GM19455 (cell line): ENCODE measurements around the gene OBSCN.

Experiments used
- ATAC-seq: cut with Tn5 transposase; IDR thresholded peaks from one replicate; pipeline ENCODE4 v1.9.1; 2021; ENCODE audit not compliant: unreplicated experiment

OBSCN gene

GRCh38 chr1:228286505-228287417 is 78.9 kb downstream of the OBSCN start:
- ATAC-seq, result no peak

DNA sequence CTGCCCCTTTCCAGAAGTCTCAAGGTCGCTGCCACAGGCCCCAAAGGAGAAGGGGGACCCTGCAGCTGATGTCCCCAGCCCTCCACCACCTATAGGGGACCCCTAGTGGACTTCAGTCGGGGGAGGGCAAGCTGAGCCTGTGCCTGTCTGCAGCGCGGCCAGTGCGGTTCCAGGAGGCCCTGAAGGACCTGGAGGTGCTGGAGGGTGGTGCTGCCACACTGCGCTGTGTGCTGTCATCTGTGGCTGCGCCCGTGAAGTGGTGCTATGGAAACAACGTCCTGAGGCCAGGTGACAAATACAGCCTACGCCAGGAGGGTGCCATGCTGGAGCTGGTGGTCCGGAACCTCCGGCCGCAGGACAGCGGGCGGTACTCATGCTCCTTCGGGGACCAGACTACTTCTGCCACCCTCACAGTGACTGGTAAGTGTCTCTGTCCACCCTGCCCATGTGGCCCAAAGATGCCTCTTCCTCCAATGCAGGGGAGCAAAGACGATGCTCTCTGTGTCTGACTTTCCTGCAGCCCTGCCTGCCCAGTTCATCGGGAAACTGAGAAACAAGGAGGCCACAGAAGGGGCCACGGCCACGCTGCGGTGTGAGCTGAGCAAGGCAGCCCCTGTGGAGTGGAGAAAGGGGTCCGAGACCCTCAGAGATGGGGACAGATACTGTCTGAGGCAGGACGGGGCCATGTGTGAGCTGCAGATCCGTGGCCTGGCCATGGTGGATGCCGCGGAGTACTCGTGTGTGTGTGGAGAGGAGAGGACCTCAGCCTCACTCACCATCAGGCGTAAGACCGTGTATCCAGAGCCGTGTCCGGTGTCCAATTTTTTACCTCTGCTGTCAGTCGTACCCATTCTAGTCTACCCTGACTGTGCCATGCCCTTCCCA is 79.9 kb downstream of the OBSCN start:
- no peak for ATAC-seq

DNA sequence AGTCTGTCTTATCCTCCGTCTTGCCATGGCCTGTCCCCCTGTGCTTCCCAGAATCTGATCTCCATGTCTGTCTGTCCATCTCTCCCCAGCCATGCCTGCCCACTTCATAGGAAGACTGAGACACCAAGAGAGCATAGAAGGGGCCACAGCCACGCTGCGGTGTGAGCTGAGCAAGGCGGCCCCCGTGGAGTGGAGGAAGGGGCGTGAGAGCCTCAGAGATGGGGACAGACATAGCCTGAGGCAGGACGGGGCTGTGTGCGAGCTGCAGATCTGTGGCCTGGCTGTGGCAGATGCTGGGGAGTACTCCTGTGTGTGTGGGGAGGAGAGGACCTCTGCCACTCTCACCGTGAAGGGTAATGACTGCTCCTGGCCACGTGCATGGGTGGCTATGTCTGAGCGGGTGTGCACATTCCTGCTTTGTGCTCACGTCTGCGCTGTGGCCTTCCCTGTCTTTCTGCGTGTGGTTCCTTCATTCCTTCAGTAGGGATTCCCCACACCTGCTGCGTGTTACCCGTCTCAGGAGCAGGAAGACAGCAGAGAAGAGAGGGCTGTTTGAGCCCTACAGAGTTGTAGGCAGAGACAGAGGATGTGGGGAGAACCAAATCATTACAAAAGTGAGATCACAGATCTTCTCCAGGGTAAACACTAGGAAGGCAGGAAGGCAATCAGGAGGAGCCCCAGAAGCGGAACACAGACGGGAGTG is 80.8 kb downstream of the OBSCN start:
- ATAC-seq, result no peak

DNA sequence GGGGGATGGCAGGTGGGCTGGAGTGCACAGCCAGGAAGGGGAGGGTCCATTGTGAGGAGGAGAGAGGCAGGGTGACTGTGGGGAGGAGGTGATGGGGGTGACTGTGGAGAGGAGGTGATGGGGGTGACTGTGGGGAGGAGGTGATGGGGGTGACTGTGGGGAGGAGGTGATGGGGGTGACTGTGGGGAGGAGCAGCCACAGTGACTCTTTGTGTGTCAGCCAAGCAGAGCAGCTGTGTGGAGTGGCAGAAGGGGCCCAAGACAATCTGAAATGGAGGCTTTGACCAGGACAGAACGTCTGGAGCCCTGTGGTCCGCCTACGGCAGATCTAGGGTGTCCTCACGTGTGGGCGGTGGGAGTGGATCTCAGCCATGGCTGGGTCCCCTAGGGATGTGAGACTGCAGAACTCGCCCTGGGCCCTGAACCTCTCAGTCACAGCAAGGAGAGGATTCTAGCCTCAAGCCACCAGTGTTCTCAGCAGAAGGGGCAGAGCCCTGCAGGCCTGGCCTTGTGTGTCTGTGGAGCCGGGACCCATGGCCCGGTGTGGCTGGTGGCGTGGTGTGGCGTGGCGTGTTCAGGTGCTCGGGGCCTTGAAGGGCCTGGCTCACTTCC is 81.5 kb downstream of the OBSCN start:
- ATAC-seq, result no peak

DNA sequence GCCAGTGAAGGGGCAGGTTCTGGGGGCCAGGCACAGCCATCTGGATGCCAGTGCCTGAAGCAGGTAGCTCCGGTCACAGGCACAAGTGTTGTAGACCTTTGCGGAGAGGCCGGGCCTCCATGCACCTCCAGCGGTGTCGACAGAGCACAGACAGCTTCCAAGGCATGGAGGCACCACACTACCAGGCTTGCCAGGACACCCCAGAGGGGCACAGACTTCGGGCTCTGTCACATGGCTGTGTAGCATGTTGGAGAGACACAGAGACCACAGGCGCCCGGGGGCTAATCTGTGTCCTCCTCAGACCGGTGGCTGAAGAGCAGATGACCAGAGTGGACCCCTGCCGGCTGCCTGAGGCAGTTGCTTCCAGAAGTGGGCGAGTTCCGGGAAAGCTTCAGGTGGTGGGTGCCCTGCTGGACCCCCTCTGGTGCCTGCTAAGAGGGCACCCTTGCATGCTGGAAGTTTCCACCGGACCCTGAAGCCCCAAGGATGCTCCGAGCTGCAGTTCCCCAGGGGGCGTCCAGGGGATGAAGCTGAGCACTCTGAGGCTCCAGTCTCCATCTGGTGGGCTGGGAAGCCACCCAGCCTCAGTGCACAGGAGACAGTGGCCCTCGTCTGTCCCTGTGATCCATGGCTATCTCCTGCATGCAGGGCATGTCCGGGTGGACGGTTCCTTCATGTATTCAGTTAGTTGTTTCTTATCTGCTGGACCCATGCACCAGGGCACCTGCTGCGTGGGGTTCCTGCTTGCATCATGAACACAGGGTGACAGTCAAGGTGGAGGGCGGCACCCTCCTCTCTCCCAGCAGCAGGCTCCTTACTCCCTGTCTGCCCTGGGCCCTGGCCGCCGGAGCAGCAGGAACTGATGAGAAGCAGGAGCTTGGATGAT is 82.4 kb downstream of the OBSCN start:
- no peak for ATAC-seq

DNA sequence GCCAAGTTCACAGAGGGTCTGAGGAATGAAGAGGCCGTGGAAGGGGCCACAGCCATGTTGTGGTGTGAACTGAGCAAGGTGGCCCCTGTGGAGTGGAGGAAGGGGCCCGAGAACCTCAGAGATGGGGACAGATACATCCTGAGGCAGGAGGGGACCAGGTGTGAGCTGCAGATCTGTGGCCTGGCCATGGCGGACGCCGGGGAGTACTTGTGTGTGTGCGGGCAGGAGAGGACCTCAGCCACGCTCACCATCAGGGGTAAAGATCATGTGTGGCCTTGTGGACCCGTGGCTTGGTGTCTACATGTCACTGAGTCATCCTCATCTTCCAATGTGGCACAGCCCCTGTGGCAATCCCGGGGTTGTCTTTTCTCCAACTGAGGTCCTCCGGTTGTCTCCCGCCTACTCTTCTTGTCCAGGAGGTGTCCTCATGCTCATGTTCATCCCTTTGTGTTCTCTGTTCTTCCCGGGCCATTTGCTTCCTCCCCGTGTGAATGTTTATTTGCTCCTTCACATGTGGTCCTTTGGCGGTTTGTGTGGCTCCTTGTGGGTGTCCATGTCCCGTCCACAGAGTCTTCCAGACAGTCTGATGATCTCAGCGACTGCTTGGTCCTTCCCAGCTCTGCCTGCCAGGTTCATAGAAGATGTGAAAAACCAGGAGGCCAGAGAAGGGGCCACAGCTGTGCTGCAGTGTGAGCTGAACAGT is 84.2 kb downstream of the OBSCN start:
- no peak for ATAC-seq

DNA sequence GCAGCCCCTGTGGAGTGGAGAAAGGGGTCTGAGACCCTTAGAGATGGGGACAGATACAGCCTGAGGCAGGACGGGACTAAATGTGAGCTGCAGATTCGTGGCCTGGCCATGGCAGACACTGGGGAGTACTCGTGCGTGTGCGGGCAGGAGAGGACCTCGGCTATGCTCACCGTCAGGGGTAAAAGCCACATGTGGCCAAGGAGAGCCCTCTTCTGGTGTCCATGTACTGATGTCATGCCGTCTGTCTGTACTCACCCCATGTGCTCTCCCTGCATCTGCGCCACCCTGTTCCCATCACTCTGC is 84.7 kb downstream of the OBSCN start:
- ATAC-seq, result no peak

GRCh38 chr1:228293393-228293792 is 85.5 kb downstream of the OBSCN start:
- ATAC-seq, result no peak

GRCh38 chr1:228293816-228294500 is 86.1 kb downstream of the OBSCN start:
- no peak for ATAC-seq

DNA sequence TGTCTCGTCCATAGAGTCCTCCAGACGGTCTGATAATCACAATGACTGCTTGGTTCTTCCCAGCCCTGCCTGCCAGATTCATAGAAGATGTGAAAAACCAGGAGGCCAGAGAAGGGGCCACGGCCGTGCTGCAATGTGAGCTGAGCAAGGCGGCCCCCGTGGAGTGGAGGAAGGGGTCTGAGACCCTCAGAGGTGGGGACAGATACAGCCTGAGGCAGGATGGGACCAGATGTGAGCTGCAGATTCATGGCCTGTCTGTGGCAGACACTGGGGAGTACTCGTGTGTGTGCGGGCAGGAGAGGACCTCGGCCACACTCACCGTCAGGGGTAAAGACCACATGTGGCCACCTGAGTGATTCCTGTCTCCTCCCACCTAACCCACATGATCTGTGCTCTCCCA is 86.9 kb downstream of the OBSCN start:
- ATAC-seq, result no peak

DNA sequence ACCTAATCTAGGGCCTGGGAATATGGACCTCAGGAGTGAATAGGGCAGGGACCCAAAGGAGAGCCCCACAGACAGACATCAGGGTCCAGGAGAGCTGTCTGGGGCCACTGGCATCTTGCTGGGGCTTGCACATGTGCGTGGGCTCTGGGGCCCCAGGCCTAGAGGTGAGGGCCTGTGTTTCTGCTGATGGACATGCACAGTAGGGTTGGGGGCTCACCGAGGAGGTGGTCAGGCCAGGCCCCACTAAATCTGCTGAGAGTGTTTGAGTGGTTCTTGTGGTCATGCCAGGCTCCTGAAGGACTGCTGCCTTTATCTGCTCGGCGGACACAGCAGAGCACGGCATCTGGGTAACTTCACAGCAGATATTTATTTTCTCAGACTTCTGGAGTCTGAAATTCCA is 87.4 kb downstream of the OBSCN start:
- no peak for ATAC-seq

DNA sequence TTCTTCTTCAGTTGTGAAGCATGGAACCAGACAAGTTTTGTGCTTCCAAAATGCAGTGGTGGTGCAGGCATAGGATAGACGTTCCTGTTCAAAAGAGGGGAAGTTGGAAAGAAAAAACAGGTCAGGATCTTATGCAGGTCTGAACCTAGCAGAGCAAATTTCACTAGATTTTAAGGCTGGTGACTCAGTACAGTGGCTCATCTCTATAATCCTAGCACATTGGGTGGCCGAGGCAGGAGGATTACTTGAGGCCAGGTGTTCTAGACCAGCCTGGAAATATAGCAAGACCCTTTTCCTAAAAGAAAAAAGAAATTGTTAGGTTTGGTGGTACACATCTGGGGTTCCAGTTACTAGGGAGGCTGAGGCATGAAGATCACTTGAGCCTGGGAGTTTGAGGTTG is 88.1 kb downstream of the OBSCN start:
- ATAC-seq, result no peak

DNA sequence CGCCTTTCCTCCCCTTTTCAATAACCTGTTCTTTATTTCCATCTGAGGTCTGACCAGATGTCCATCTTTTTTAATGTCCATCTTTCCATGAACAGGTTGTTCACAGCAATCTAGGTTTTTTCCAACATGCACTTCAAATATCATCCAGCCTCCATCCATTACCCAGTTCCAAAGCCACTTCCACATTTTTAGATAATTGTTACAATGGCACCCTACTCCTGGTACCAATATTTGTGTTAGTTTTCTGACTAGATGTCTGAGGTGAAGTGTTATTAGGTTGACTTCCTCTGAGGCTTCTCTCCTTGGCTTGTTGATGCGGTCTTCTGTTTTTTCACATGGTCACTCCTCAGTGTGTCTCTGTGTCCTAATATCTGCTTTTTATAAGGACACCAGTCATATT is 89.4 kb downstream of the OBSCN start:
- no peak for ATAC-seq

- no peak for ATAC-seq
Measured at GRCh38 chr1:228297822-228298221, 90.0 kb downstream of the OBSCN start.

DNA sequence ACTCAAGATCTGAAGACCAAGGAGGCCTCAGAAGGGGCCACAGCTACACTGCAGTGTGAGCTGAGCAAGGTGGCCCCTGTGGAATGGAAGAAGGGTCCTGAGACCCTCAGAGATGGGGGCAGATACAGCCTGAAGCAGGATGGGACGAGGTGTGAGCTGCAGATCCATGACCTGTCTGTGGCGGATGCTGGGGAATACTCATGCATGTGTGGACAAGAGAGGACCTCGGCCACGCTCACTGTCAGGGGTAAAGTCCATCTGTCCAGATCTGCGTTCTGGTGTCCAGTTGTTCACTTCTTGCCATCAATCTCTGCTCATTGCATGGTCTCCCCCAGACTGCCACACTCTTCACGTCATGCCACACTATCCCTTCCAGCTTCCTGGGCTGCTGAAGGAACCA is 90.6 kb downstream of the OBSCN start:
- no peak for ATAC-seq

DNA sequence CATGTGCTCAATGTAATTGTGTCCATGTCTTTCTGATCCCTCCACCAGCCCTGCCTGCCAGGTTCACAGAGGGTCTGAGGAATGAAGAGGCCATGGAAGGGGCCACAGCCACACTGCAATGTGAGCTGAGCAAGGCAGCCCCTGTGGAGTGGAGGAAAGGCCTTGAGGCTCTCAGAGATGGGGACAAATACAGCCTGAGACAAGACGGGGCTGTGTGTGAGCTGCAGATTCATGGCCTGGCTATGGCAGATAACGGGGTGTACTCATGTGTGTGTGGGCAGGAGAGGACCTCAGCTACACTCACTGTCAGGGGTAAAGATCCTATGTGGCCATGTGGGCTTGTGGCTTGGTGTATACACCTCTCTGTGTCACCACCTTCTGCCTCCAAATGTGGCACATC is 91.4 kb downstream of the OBSCN start:
- ATAC-seq, result no peak

DNA sequence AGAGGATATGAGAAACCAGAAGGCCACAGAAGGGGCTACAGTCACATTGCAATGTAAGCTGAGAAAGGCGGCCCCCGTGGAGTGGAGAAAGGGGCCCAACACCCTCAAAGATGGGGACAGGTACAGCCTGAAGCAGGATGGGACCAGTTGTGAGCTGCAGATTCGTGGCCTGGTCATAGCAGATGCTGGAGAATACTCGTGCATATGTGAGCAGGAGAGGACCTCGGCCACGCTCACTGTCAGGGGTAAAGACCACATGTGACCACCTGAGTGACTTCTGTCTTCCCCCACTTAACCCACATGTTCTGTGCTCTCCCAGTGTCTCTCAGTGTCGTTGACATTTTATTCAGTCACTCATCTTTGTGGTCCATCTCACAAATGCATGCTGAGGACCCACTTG is 92.1 kb downstream of the OBSCN start:
- no peak for ATAC-seq

DNA sequence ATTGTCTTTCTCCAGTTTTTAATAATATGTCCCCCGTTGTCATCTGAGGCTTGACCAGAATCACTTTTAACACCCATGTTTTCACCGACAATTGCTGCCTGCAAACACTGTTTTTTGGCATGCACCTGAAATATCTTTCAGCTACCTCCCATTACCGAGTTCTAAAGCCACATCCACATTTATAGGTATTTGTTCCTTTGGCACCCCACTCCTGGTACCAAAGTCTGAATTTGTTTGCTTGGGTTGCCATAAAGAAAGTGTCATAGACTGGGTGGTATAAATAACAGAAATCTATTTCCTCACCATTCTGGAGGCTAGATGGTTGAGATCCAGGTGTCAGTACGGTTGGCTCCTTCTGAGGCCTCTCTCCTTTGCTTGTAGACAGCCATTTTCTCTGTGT is 94.2 kb downstream of the OBSCN start:
- ATAC-seq, result no peak

DNA sequence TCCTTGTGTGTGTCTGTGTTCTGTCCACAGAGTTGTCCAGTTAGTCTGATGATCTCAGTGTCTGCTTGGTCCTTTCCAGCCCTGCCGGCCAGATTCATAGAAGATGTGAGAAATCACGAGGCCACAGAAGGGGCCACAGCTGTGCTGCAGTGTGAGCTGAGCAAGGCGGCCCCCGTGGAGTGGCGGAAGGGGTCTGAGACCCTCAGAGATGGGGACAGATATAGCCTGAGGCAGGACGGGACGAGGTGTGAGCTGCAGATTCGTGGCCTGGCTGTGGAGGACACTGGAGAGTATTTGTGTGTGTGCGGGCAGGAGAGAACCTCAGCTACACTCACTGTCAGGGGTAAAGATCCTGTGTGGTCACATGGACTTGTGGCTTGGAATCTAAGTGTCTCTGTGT is 95.8 kb downstream of the OBSCN start:
- no peak for ATAC-seq
